Effector CD8-positive, alpha-beta T cell (primary cell): ENCODE data around the gene RAB31.

Source experiments
- DNase-seq: peaks from one replicate; lab custom pipeline; 2025; lab: John Stamatoyannopoulos, UW

The RAB31 gene

GRCh38 chr18:9712130-9712577 is 4.1 kb downstream of the RAB31 start:
- no peak for DNase-seq

GRCh38 chr18:9712611-9713010 is 4.5 kb downstream of the RAB31 start:
- no peak for DNase-seq

GRCh38 chr18:9714266-9715087 is 6.4 kb downstream of the RAB31 start:
- DNase-seq, result no peak

- DNase-seq, result no peak
Measured at GRCh38 chr18:9715088-9715343, 6.9 kb downstream of the RAB31 start.

GRCh38 chr18:9715978-9716774 is 8.1 kb downstream of the RAB31 start:
- DNase-seq, result no peak

GRCh38 chr18:9716780-9717563 is 8.9 kb downstream of the RAB31 start:
- DNase-seq, result no peak

- DNase-seq, result no peak
Measured at GRCh38 chr18:9719421-9719981, 11.4 kb downstream of the RAB31 start.

GRCh38 chr18:9720327-9720726 is 12.2 kb downstream of the RAB31 start:
- DNase-seq, result no peak

GRCh38 chr18:9721893-9722550 is 13.9 kb downstream of the RAB31 start:
- DNase-seq, result no peak

GRCh38 chr18:9722691-9723090 is 14.6 kb downstream of the RAB31 start:
- DNase-seq, result no peak

- no peak for DNase-seq
Measured at GRCh38 chr18:9724797-9725585, 16.9 kb downstream of the RAB31 start.

- DNase-seq, result no peak
Measured at GRCh38 chr18:9726175-9726574, 18.1 kb downstream of the RAB31 start.

GRCh38 chr18:9726936-9727335 is 18.8 kb downstream of the RAB31 start:
- DNase-seq, result no peak

GRCh38 chr18:9730786-9731185 is 22.7 kb downstream of the RAB31 start:
- DNase-seq, result no peak

GRCh38 chr18:9731380-9731779 is 23.3 kb downstream of the RAB31 start:
- no peak for DNase-seq

GRCh38 chr18:9732031-9732430 is 23.9 kb downstream of the RAB31 start:
- no peak for DNase-seq

GRCh38 chr18:9734189-9734588 is 26.1 kb downstream of the RAB31 start:
- no peak for DNase-seq

GRCh38 chr18:9735238-9735637 is 27.1 kb downstream of the RAB31 start:
- no peak for DNase-seq

GRCh38 chr18:9735879-9736278 is 27.8 kb downstream of the RAB31 start:
- no peak for DNase-seq

- no peak for DNase-seq
Measured at GRCh38 chr18:9736286-9736835, 28.3 kb downstream of the RAB31 start.

GRCh38 chr18:9737006-9737405 is 28.9 kb downstream of the RAB31 start:
- no peak for DNase-seq
